ENCODE results near the gene DIAPH1.

DNA sequence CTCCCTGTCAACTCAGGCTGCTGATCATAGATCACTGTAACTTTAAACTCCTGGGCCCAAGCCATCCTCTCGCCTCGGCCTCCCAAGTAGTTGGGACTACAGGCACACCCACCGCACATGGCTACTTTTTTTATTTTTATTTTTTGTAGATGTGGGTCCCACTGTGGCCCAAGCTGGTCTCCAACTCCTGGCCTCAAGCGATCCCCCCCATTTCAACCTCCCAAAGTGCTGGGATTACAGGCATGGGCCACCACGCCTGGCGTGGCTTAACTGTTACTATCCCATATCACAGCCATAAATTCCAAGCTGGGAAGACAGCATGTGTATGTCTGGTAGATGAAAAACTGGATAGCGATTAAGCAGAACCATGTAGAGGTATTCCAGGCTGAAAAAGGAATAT lies 16.8 kb upstream of the DIAPH1 start:
- TF ChIP-seq, protein P1, sequence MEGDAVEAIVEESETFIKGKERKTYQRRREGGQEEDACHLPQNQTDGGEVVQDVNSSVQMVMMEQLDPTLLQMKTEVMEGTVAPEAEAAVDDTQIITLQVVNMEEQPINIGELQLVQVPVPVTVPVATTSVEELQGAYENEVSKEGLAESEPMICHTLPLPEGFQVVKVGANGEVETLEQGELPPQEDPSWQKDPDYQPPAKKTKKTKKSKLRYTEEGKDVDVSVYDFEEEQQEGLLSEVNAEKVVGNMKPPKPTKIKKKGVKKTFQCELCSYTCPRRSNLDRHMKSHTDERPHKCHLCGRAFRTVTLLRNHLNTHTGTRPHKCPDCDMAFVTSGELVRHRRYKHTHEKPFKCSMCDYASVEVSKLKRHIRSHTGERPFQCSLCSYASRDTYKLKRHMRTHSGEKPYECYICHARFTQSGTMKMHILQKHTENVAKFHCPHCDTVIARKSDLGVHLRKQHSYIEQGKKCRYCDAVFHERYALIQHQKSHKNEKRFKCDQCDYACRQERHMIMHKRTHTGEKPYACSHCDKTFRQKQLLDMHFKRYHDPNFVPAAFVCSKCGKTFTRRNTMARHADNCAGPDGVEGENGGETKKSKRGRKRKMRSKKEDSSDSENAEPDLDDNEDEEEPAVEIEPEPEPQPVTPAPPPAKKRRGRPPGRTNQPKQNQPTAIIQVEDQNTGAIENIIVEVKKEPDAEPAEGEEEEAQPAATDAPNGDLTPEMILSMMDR (IDR thresholded peaks at IDR 0.05) = no peak
- no peak for TF ChIP-seq POLR2A (IDR thresholded peaks at IDR 0.05)
